HG03457 (cell line): ENCODE results near the gene CENPU.
"Not testable (repeated sequence)": the region's sequence is repeated elsewhere in the genome, so short reads cannot be mapped to it uniquely, and the experiment has no call there.

Source experiments
- ATAC-seq: cut with Tn5 transposase; IDR thresholded peaks from one replicate; pipeline ENCODE4 v1.9.1; 2021; ENCODE audit warnings: moderate number of reproducible peaks; ENCODE audit not compliant: unreplicated experiment

Gene CENPU, protein sequence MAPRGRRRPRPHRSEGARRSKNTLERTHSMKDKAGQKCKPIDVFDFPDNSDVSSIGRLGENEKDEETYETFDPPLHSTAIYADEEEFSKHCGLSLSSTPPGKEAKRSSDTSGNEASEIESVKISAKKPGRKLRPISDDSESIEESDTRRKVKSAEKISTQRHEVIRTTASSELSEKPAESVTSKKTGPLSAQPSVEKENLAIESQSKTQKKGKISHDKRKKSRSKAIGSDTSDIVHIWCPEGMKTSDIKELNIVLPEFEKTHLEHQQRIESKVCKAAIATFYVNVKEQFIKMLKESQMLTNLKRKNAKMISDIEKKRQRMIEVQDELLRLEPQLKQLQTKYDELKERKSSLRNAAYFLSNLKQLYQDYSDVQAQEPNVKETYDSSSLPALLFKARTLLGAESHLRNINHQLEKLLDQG

DNA sequence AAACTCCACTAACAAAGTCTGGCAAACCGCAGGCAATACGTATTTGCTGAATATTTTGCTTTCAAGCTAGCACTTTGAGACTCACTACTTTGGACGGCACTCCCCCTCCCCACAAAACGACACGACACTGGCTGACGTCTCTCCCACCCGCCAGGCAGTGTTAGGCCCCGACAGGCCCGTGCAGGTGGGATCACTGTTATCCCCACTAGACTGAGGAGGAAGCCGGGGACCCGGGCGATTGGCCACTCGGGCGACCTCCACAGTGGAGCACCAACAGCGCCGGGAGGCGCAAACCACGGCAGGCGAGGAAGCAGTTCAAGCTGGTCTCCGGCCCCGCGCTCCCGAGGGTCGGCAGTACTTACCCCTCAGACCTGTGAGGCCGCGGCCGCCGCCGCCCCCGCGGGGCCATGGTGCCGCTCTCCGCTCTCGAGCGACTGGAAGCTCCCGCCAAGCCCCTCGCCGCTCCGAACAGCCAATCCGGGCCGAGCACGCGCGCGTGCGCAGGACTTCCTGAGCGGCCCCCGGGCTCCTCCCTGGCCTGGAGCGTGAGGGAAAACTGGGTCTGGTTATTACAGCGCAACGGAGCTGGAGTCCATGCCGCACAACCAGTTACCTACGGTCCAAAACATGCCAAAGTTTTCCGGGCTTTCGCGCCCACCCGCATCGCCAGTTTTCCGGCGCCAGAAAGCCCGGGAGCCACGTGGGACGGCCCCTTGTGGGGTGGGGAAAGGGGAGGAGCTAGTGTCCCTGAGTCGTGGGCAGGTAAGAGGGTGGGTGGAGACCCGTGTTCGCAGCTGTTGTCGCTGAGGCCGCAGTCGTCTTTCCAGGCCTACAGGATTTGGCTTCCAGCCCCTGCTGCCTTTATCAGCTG, at the start of gene CENPU:
Gene CENPU (minus strand): TSS at position 443 of the 871 bp plus-strand sequence. CDS start 34 bp downstream, at position 409.
- peak; percentile 93 for ATAC-seq

DNA sequence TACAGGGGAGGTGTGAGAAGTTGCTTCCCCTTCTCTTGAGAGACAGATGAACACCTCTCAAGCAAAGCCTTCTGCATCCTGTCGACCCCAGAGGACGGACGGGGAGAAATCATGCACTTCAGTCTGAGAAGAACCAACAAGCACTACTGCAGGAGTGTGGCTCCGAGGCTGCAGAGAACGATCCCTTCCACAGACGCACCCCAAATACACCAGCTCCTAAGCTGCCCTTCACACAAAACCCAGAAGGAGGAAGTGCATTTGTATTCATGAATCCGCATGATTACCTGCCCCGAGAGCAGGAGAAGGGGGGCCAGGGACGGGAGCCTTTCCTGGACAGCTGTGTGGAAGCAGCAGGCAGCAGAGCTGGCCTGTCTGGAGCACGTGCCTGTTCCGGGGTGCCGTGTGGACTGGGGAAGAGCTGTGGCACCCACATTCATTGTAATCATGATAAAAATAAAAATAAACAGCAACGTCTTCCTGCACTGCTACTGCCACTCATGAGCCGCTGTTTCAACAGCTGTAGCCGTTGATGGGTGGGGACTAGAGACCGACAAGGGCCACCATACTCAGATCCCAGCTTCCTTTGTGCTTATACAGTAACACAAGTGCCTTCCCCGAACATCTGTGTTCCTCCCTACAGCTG, 49.0 kb upstream of the CENPU start:
- ATAC-seq = no peak

DNA sequence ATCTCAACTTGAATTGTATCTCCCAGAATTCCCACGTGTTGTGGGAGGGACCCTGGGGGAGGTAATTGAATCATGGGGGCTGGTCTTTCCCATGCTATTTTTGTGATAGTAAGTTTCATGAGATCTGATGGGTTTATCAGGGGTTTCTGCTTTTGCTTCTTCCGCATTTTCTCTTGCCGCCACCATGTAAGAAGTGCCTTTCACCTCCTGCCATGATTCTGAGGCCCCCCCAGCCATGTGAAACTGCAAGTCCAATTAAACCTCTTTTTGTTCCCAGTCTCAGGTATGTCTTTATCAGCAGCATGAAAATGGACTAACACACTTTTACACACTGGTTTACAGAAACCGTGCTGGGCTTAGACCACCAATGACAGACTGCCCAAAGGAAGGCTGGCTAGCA, 45.3 kb upstream of the CENPU start:
- not testable (repeated sequence) for ATAC-seq

DNA sequence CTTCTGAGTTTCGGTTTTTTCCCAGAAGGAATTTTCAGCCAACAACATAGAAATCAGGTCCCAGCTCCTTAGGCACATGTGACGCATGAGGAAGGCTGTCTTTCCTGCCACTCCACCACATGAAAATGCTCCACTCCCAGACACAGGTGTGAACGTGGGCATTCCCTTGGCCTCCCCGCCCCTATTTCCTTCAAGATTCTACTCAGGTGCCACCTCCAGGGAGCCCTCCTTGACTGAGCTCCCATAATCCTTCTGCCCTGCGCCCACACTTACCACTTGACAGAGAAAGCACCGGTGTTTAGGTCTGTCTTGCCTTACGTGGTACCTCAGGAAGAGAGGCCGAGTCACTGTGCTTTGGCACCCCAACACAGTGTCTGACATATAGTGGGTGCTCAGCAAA, 44.4 kb upstream of the CENPU start:
- no peak for ATAC-seq

GRCh38 chr4:184776821-184777220, 42.9 kb upstream of the CENPU start:
- no peak for ATAC-seq

GRCh38 chr4:184775854-184776555, 42.1 kb upstream of the CENPU start:
- no peak for ATAC-seq

DNA sequence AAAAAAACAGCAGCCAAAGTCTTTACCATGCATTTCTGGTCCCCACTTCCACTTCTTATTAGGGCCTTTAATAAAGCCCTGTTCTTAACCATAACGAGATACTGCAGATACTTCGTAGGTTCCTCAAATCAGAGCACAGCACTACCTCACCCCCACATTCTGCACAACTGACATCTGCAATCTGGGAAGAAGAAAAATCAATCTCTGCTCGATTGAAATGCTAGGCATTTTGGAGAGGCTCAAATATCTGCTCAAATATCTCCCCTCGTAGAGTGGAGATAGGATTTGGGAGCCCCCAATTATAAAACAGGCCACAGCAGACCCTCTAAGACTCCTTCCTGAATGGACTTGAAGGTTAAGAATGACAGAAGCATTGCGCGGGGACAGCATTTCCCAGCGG, 40.3 kb upstream of the CENPU start:
- no peak for ATAC-seq

- ATAC-seq = no peak
Observed at GRCh38 chr4:184771416-184771815, 37.5 kb upstream of the CENPU start.

GRCh38 chr4:184769141-184769765, 35.4 kb upstream of the CENPU start:
- ATAC-seq = no peak

- ATAC-seq = no peak
Observed at GRCh38 chr4:184768296-184768695, 34.4 kb upstream of the CENPU start.

GRCh38 chr4:184766446-184766845, 32.5 kb upstream of the CENPU start:
- no peak for ATAC-seq

DNA sequence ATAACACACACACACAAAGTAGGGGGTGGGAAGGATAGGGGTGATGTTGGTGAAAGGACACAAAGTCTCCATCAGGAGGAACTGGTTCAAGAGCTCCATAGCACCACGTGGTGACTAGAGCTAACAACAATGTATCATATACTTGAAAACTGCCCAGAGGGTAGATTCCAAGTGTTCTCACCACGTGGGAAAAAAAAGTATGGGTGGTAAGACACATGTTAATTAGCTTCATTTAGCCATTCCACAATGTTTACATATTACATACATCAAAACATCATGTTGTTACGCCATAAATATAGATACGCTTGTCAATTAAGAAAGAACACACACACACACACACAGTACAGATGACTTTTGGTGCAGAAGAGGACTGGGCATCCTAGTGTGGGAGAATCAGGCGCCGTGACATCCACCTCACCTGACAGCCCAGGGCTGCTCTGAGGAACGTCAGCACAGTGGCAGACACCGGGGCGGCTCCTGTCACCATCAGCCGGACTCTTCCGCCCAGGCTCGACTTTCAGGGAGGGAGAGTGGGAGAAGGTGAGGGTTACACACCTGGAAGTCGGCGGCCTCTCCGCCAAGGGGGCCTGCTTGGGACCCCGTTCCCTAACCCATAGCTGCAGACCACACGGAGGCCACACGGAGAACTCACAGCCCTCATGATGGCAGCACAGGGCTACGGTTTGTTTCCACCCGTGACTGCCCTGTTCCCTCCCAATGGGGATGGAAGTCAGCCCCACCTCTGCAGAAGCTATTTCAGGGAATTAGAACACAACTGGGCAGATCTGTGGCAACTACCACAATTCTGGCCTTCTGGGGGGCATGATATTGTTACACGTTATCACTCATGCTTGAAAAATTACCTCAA, 31.8 kb upstream of the CENPU start:
- ATAC-seq = no peak

DNA sequence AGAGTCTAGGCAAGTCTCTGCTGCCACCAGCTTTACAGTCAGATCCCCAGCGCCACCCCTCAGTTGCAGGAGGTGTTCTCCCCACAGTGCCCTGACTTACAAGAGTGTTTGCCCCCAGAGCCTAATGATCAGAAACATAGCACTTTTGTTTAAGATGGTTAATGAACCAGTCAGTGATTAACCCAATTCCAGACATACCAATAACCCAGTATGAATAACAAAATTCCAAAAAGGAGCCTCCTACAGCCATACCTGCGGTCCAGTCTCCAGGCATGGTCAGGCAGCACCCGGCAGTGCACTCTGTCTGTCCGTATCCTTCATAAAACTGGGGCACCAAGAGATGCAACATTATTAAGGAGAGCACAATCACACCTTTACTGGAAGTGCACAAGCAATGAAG, 30.7 kb upstream of the CENPU start:
- ATAC-seq = no peak

GRCh38 chr4:184763150-184763780, 29.4 kb upstream of the CENPU start:
- ATAC-seq = no peak

DNA sequence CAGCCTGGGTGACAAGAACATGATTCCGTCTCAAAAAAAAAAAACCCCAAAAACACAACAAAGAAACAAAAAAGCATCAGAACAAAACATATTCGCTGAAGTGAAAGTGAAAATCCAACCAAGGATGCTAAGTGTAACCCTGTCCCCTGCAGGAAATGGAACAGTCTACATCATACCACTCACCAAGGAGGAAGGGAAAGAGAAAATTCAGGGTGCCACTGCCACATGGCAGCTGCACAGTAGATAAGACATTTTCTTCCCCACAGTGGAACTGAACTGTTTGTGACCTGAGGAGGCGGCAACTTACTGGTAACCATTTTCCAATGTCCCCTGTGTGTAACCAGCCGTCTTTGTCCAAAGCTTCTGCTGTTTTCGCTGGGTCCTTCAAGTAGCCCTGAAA, 28.2 kb upstream of the CENPU start:
- ATAC-seq = peak; percentile 89

- ATAC-seq = no peak
Observed at GRCh38 chr4:184760681-184761080, 26.8 kb upstream of the CENPU start.

- no peak for ATAC-seq
Observed at GRCh38 chr4:184757810-184758209, 23.9 kb upstream of the CENPU start.

- ATAC-seq = no peak
Observed at GRCh38 chr4:184756399-184756798, 22.5 kb upstream of the CENPU start.

- ATAC-seq = no peak
Observed at GRCh38 chr4:184755278-184755677, 21.4 kb upstream of the CENPU start.
